Measurements from ENCODE around the gene CYB5R4.

The CYB5R4 gene

GRCh38 chr6:84002226-84002625 is 142.7 kb downstream of the CYB5R4 start:
- no peaks in the 10 kb centered on the region for H3K36me3 ChIP-seq (ENCODE audit: control insufficient read depth, insufficient read depth, low read length)
- H3K4me3 ChIP-seq (ENCODE audit: low read depth, low read length), result no peak overlapping the region
- peaks cover 5% of the 10 kb centered on the region for H3K4me1 ChIP-seq (ENCODE audit: control insufficient read depth, insufficient read depth, low read length)
- H3K27me3 ChIP-seq (ENCODE audit: control insufficient read depth, insufficient read depth, low read length), result no peaks in the 10 kb centered on the region
- no peak overlapping the region for H3K9ac ChIP-seq (ENCODE audit: low read depth, low read length)
- H3K9me3 ChIP-seq (ENCODE audit: control insufficient read depth, insufficient read depth, low read length), result no peaks in the 10 kb centered on the region

- Histone ChIP-seq H3K9ac (ENCODE audit: low read depth, low read length) (no peak overlapping the region), H3K36me3 (ENCODE audit: control insufficient read depth, insufficient read depth, low read length) (no peaks in the 10 kb centered on the region), H3K9me3 (ENCODE audit: control insufficient read depth, insufficient read depth, low read length) (no peaks in the 10 kb centered on the region), H3K4me3 (ENCODE audit: low read depth, low read length) (no peak overlapping the region), H3K27me3 (ENCODE audit: control insufficient read depth, insufficient read depth, low read length) (no peaks in the 10 kb centered on the region), H3K4me1 (ENCODE audit: control insufficient read depth, insufficient read depth, low read length) (peaks cover 5% of the 10 kb centered on the region)
These were observed 143.6 kb downstream of the CYB5R4 start for GRCh38 chr6:84003131-84003530.

- Histone ChIP-seq H3K4me1 (ENCODE audit: control insufficient read depth, insufficient read depth, low read length) (peaks cover 5% of the 10 kb centered on the region), H3K9ac (ENCODE audit: low read depth, low read length) (no peak overlapping the region), H3K27me3 (ENCODE audit: control insufficient read depth, insufficient read depth, low read length) (no peaks in the 10 kb centered on the region), H3K9me3 (ENCODE audit: control insufficient read depth, insufficient read depth, low read length) (no peaks in the 10 kb centered on the region), H3K36me3 (ENCODE audit: control insufficient read depth, insufficient read depth, low read length) (no peaks in the 10 kb centered on the region), H3K4me3 (ENCODE audit: low read depth, low read length) (no peak overlapping the region)
These were observed 144.2 kb downstream of the CYB5R4 start for GRCh38 chr6:84003654-84004053.

- no peaks in the 10 kb centered on the region for H3K9me3 ChIP-seq (ENCODE audit: control insufficient read depth, insufficient read depth, low read length)
- H3K4me1 ChIP-seq (ENCODE audit: control insufficient read depth, insufficient read depth, low read length), result no peaks in the 10 kb centered on the region
- no peak overlapping the region for H3K4me3 ChIP-seq (ENCODE audit: low read depth, low read length)
- no peaks in the 10 kb centered on the region for H3K36me3 ChIP-seq (ENCODE audit: control insufficient read depth, insufficient read depth, low read length)
- H3K27me3 ChIP-seq (ENCODE audit: control insufficient read depth, insufficient read depth, low read length), result no peaks in the 10 kb centered on the region
- H3K9ac ChIP-seq (ENCODE audit: low read depth, low read length), result no peak overlapping the region
These were observed 148.4 kb downstream of the CYB5R4 start for GRCh38 chr6:84007871-84008270.

GRCh38 chr6:84013354-84013753 is 153.9 kb downstream of the CYB5R4 start:
- Histone ChIP-seq H3K27me3 (ENCODE audit: control insufficient read depth, insufficient read depth, low read length) (no peaks in the 10 kb centered on the region), H3K4me1 (ENCODE audit: control insufficient read depth, insufficient read depth, low read length) (no peaks in the 10 kb centered on the region), H3K4me3 (ENCODE audit: low read depth, low read length) (no peak overlapping the region), H3K9ac (ENCODE audit: low read depth, low read length) (no peak overlapping the region), H3K9me3 (ENCODE audit: control insufficient read depth, insufficient read depth, low read length) (no peaks in the 10 kb centered on the region), H3K36me3 (ENCODE audit: control insufficient read depth, insufficient read depth, low read length) (no peaks in the 10 kb centered on the region)

GRCh38 chr6:84013931-84014330 is 154.4 kb downstream of the CYB5R4 start:
- no peak overlapping the region for H3K4me3 ChIP-seq (ENCODE audit: low read depth, low read length)
- H3K9me3 ChIP-seq (ENCODE audit: control insufficient read depth, insufficient read depth, low read length), result no peaks in the 10 kb centered on the region
- no peaks in the 10 kb centered on the region for H3K27me3 ChIP-seq (ENCODE audit: control insufficient read depth, insufficient read depth, low read length)
- H3K36me3 ChIP-seq (ENCODE audit: control insufficient read depth, insufficient read depth, low read length), result no peaks in the 10 kb centered on the region
- peaks cover 5% of the 10 kb centered on the region for H3K4me1 ChIP-seq (ENCODE audit: control insufficient read depth, insufficient read depth, low read length)
- H3K9ac ChIP-seq (ENCODE audit: low read depth, low read length), result no peak overlapping the region

GRCh38 chr6:84016029-84016428 is 156.5 kb downstream of the CYB5R4 start:
- H3K36me3 ChIP-seq (ENCODE audit: control insufficient read depth, insufficient read depth, low read length), result no peaks in the 10 kb centered on the region
- H3K27me3 ChIP-seq (ENCODE audit: control insufficient read depth, insufficient read depth, low read length), result no peaks in the 10 kb centered on the region
- peaks cover 8% of the 10 kb centered on the region for H3K4me1 ChIP-seq (ENCODE audit: control insufficient read depth, insufficient read depth, low read length)
- H3K9ac ChIP-seq (ENCODE audit: low read depth, low read length), result no peak overlapping the region
- H3K9me3 ChIP-seq (ENCODE audit: control insufficient read depth, insufficient read depth, low read length), result no peaks in the 10 kb centered on the region
- H3K4me3 ChIP-seq (ENCODE audit: low read depth, low read length), result no peak overlapping the region
